PC-9 (cell line): Measurements from ENCODE around the gene SNORC. TPM values are rescaled to one million over a fixed set of nuclear protein-coding genes. Genes with fewer than 3 reads are reported as not detected.

Source experiments
- BruUV-seq: library from RNA; stranded (reverse); fragments of 400-500 nt; replicated peaks from 2 replicates; lab custom pipeline; 2021; lab: Mats Ljungman, UMichigan
- CTCF ChIA-PET: fragments of 300-600 bp; sonication (Branson Sonifier 250); formaldehyde crosslinking; loops from one replicate; lab custom pipeline; 2022; ENCODE audit warnings: antibody characterized with exemption; lab: Charles Lee
- POLR2A ChIA-PET: fragments of 300-600 bp; sonication (Branson Sonifier 250); formaldehyde crosslinking; loops from one replicate; lab custom pipeline; 2022; ENCODE audit warnings: antibody characterized with exemption; ENCODE audit not compliant: unreplicated experiment; lab: Charles Lee
- DNase-seq, 2 experiments: peaks; one replicate each; pipeline versions ENCODE4 v3.0.0 to v3.0.0-alpha.2; 2015 to 2022; ENCODE audit warnings: mixed read lengths in 1 of 2
- H2AFZ ChIP-seq: fragments of 200-600 bp; sonication (generic); 2 replicates; pipeline ENCODE4 v1.8.1; 2017; ENCODE audit warnings: antibody characterized with exemption
- H3F3A ChIP-seq: fragments of 200-600 bp; sonication (generic); 2 replicates; pipeline ENCODE4 v1.8.1; 2017; ENCODE audit warnings: antibody characterized with exemption, mild to moderate bottlenecking, low read depth; ENCODE audit not compliant: insufficient read depth
- H3K27ac ChIP-seq: fragments of 200-600 bp; sonication (generic); 2 replicates; pipeline ENCODE4 v1.6.1; 2016; ENCODE audit warnings: mixed run types
- H3K27me3 ChIP-seq: fragments of 200-600 bp; sonication (generic); 2 replicates; pipeline ENCODE4 v1.6.1; 2016; ENCODE audit warnings: low read depth, mixed run types; ENCODE audit not compliant: insufficient read depth
- H3K36me3 ChIP-seq: fragments of 200-600 bp; sonication (generic); 2 replicates; pipeline ENCODE4 v1.6.1; 2016; ENCODE audit warnings: low read depth, mixed run types
- H3K4me1 ChIP-seq: fragments of 200-600 bp; sonication (generic); replicated peaks from 2 replicates; pipeline ENCODE4 v1.6.1; 2016; ENCODE audit warnings: mixed run types; ENCODE audit not compliant: insufficient read depth
- H3K4me2 ChIP-seq: fragments of 200-600 bp; sonication (generic); 2 replicates; pipeline ENCODE4 v1.6.1; 2017; ENCODE audit warnings: mixed run types
- H3K4me3 ChIP-seq: fragments of 200-600 bp; sonication (generic); 2 replicates; pipeline ENCODE4 v1.6.1; 2016; ENCODE audit warnings: mixed run types
- H3K79me2 ChIP-seq: fragments of 200-600 bp; sonication (generic); 2 replicates; pipeline ENCODE4 v1.6.1; 2017; ENCODE audit warnings: low read depth, mixed run types
- H3K9me2 ChIP-seq: fragments of 200-600 bp; sonication (generic); 2 replicates; pipeline ENCODE4 v1.8.1; 2017; ENCODE audit warnings: mild to moderate bottlenecking; ENCODE audit not compliant: insufficient read depth
- H3K9me3 ChIP-seq: fragments of 200-600 bp; sonication (generic); 2 replicates; pipeline ENCODE4 v1.8.1; 2016; ENCODE audit warnings: low read depth; ENCODE audit not compliant: insufficient read depth
- H4K20me1 ChIP-seq: fragments of 200-600 bp; sonication (generic); 2 replicates; pipeline ENCODE4 v1.8.1; 2017; ENCODE audit not compliant: insufficient read depth
- CTCF ChIP-seq: fragments of 200-600 bp; sonication (generic); conservative IDR thresholded peaks from 2 replicates; pipeline ENCODE4 v1.6.1; 2017; ENCODE audit warnings: mixed run types, antibody characterized with exemption, mild to moderate bottlenecking, moderate library complexity
- EZH2 ChIP-seq: fragments of 200-600 bp; sonication (generic); IDR thresholded peaks from 2 replicates; pipeline ENCODE4 v1.8.0; 2017; ENCODE audit warnings: antibody characterized with exemption, low read depth
- intact Hi-C: fragments of 100-400 bp; cut with micrococcal nuclease; formaldehyde crosslinking; loops from one replicate; pipeline ENCODE4 v1.10.0; 2022; ENCODE audit not compliant: unreplicated experiment
- total RNA-seq: library from RNA; stranded (reverse); gene quantifications from 2 replicates; pipeline ENCODE4 v1.2.3, GENCODE V29; 2021

Gene SNORC
- total RNA-seq, 1 experiment from 2014 or later, result 10.4 TPM

DNA sequence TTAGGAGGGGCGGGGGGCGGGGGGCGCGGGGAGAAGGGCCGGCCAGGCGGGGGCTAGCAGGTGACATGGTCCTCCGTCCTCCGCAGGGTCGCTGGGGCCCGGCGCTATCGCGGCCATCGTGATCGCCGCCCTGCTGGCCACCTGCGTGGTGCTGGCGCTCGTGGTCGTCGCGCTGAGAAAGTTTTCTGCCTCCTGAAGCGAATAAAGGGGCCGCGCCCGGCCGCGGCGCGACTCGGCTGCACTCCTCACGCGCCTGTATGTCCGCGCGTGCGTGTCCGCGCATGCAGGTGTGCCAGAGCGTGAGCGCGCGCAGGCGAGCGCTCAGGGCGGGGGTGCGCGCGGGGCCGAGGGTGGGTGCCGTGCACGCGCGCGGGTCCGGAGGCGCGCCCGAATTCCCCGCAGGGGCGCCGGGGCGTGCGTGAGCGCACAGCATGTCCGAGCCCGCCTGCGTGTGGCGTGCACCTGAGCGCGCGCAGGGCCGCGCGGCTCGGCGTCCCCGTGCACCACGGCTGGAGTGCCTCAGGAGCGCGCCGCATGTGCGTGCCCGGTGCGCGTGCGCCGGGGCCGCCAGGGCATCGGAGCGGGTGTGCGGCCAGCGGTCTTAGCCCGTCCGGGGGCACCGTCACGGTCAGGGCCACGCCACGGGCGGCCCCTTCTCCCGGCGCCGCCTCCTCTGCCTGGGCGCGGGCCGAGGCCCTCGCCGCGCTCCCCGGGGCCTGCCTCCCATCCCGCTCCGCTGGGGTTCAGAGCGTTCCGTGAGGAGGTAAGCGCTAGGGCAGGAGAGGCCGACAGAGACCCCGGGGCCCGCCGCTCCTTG is 6.3 kb downstream of the SNORC start:
- no peaks in the 10 kb centered on the region for H3K9me3 ChIP-seq
- peak in 1 of 2 experiments; percentile 61 for DNase-seq
- peak overlapping the region; percentile 54; the same call in 1 of the 2 replicates for H3K4me3 ChIP-seq
- no peak overlapping the region for H2AFZ ChIP-seq
- no peaks in the 10 kb centered on the region for H3K27me3 ChIP-seq
- no TSS peak for BruUV-seq
- H4K20me1 ChIP-seq, result no peaks in the 10 kb centered on the region
- ChIA-PET CTCF (no interaction called here), POLR2A (no interaction called here)
- no peaks in the 10 kb centered on the region for H3K4me1 ChIP-seq
- intact Hi-C loops, result loop anchor here (1.0 kb wide), 1 partner anchor 150 kb away; no protein-coding TSS in a partner anchor
- H3K9me2 ChIP-seq, result no peaks in the 10 kb centered on the region
- H3K36me3 ChIP-seq, result no peaks in the 10 kb centered on the region
- TF ChIP-seq CTCF, result no peak
- TF ChIP-seq EZH2, result no peak
- peak overlapping the region; percentile 49 for H3K4me2 ChIP-seq
- H3K27ac ChIP-seq, result no peak overlapping the region
- H3K79me2 ChIP-seq, result no peaks in the 10 kb centered on the region
- H3F3A ChIP-seq, result peaks cover 14% of the 10 kb centered on the region; the same call in 1 of the 2 replicates

DNA sequence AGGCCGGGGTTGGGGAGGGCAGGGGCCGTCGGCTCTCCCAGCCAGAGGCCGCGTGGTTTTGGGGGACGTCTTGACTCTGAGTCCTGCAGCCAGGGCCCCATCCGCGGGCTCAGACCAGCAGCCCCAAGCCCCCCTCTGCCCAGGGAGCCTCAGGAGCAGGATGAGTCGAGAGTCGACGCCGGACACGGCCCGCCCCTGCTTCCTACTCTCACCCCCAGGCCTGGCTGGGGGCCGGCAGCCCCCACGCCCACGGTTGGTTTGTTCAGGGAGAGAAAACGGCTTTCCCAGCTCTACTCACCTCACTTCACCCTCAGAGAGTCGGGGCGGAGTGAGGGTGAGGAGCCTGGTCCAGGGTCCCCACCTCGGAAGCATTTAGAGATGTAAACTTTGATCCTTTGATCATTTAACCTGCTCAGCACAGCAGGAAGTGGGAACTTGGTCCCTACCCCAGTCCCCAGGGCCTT is 6.9 kb downstream of the SNORC start:
- Histone ChIP-seq H3K4me1 (no peaks in the 10 kb centered on the region), H3K27ac (no peak overlapping the region), H3K27me3 (no peaks in the 10 kb centered on the region), H3F3A (peaks cover 14% of the 10 kb centered on the region; the same call in 1 of the 2 replicates), H3K79me2 (no peaks in the 10 kb centered on the region), H3K9me2 (no peaks in the 10 kb centered on the region), H3K4me3 (peak overlapping the region; percentile 54; the same call in 1 of the 2 replicates), H3K36me3 (no peaks in the 10 kb centered on the region), H4K20me1 (no peaks in the 10 kb centered on the region), H2AFZ (no peak overlapping the region), H3K9me3 (no peaks in the 10 kb centered on the region), H3K4me2 (peak overlapping the region; percentile 49)
- DNase-seq, result no peak
- ChIA-PET POLR2A (no interaction called here), CTCF (no interaction called here)
- intact Hi-C loops, result loop anchor here (1.0 kb wide), 1 partner anchor 149 kb away; no protein-coding TSS in a partner anchor
- no TSS peak for BruUV-seq
- no peak for TF ChIP-seq EZH2
- TF ChIP-seq CTCF, result no peak

GRCh38 chr2:232877940-232878511 is 8.0 kb downstream of the SNORC start:
- ChIA-PET CTCF (no interaction called here), POLR2A (no interaction called here)
- no peak overlapping the region for H3K4me3 ChIP-seq
- H3K27me3 ChIP-seq, result no peaks in the 10 kb centered on the region
- DNase-seq, result no peak
- no peaks in the 10 kb centered on the region for H4K20me1 ChIP-seq
- H3K9me3 ChIP-seq, result no peaks in the 10 kb centered on the region
- H2AFZ ChIP-seq, result no peak overlapping the region
- no TSS peak for BruUV-seq
- H3F3A ChIP-seq, result peaks cover 14% of the 10 kb centered on the region; the same call in 1 of the 2 replicates
- H3K4me2 ChIP-seq, result peak overlapping the region; percentile 49; the same call in 1 of the 2 replicates
- no peaks in the 10 kb centered on the region for H3K4me1 ChIP-seq
- TF ChIP-seq EZH2 (no peak), CTCF (no peak)
- no peaks in the 10 kb centered on the region for H3K36me3 ChIP-seq
- intact Hi-C loops, result no loop called here
- H3K9me2 ChIP-seq, result no peaks in the 10 kb centered on the region
- H3K27ac ChIP-seq, result no peak overlapping the region
- H3K79me2 ChIP-seq, result no peaks in the 10 kb centered on the region
